HG02840 (cell line): Measurements from ENCODE around the gene TBC1D12.
"Not testable (repeated sequence)": the region's sequence is repeated elsewhere in the genome, so short reads cannot be mapped to it uniquely, and the experiment has no call there.

Source experiments
- ATAC-seq: cut with Tn5 transposase; IDR thresholded peaks from one replicate; pipeline ENCODE4 v1.9.1; 2021; ENCODE audit warnings: mild to moderate bottlenecking, moderate library complexity, moderate number of reproducible peaks; ENCODE audit not compliant: unreplicated experiment, low FRiP score

TBC1D12 gene

GRCh38 chr10:94402204-94402842 is at the start of gene TBC1D12:
Gene TBC1D12, plus strand, starts transcription at chr10:94402541. Its CDS starts 73 bp downstream, at chr10:94402614.
- peak; percentile 72 for ATAC-seq

GRCh38 chr10:94353336-94353735 is 49.0 kb upstream of the TBC1D12 start:
- no peak for ATAC-seq

- ATAC-seq = no peak
Observed at GRCh38 chr10:94355841-94356240, 46.5 kb upstream of the TBC1D12 start.

GRCh38 chr10:94357193-94357592 is 45.1 kb upstream of the TBC1D12 start:
- ATAC-seq = no peak

GRCh38 chr10:94358480-94358879 is 43.9 kb upstream of the TBC1D12 start:
- ATAC-seq = no peak

GRCh38 chr10:94361171-94361794 is 41.1 kb upstream of the TBC1D12 start:
- no peak for ATAC-seq

- peak; percentile 99 for ATAC-seq
Observed at GRCh38 chr10:94362360-94363250, 39.7 kb upstream of the TBC1D12 start, which contains the start of gene NOC3L. Gene NOC3L, minus strand, starts transcription at chr10:94362939. Its CDS starts 101 bp downstream, at chr10:94362838.

- ATAC-seq = peak; percentile 20
Observed at GRCh38 chr10:94363251-94363565, 39.1 kb upstream of the TBC1D12 start.

- no peak for ATAC-seq
Observed at GRCh38 chr10:94364482-94364881, 37.9 kb upstream of the TBC1D12 start.

- ATAC-seq = no peak
Observed at GRCh38 chr10:94366382-94366781, 36.0 kb upstream of the TBC1D12 start.

- no peak for ATAC-seq
Observed at GRCh38 chr10:94370501-94370900, 31.8 kb upstream of the TBC1D12 start.

- ATAC-seq = no peak
Observed at GRCh38 chr10:94375374-94375773, 27.0 kb upstream of the TBC1D12 start.

GRCh38 chr10:94376865-94377264 is 25.5 kb upstream of the TBC1D12 start:
- no peak for ATAC-seq

GRCh38 chr10:94383530-94383929 is 18.8 kb upstream of the TBC1D12 start:
- no peak for ATAC-seq

- ATAC-seq = not testable (repeated sequence)
Observed at GRCh38 chr10:94385733-94386132, 16.6 kb upstream of the TBC1D12 start.

GRCh38 chr10:94392117-94392516 is 10.2 kb upstream of the TBC1D12 start:
- ATAC-seq = not testable (repeated sequence)

- ATAC-seq = no peak
Observed at GRCh38 chr10:94397549-94398370, 4.6 kb upstream of the TBC1D12 start.

- no peak for ATAC-seq
Observed at GRCh38 chr10:94398762-94399161, 3.6 kb upstream of the TBC1D12 start.

- peak; percentile 16 for ATAC-seq
Observed at GRCh38 chr10:94402843-94403379, 570 bp downstream of the TBC1D12 start.
